Airway epithelial cell (primary cell): ENCODE results near the gene LDLRAD4. TPM values are rescaled to one million over a fixed set of nuclear protein-coding genes. Genes with fewer than 3 reads are reported as not detected.

Experiments
- total RNA-seq: library from RNA; depleted of rRNA; stranded (reverse); fragments of >200 nt; gene quantifications from 2 replicates; pipeline ENCODE4 v1.2.3, GENCODE V29; 2015

The LDLRAD4 gene
- total RNA-seq: not detected in 2 replicates

GRCh38 chr18:13218368-13218991 lies at the start of gene LDLRAD4:
Gene LDLRAD4, plus strand, starts transcription at chr18:13218760.

Other genes with a start within 250 kb of the LDLRAD4 start
- 13.5 and 16.1 TPM in 2 replicates for gene CEP192, start 227.4 kb upstream of the LDLRAD4 start, total RNA-seq